CD14-positive monocyte (primary cell): Measurements from ENCODE around the gene BCL3. TPM values are rescaled to one million over a fixed set of nuclear protein-coding genes. Genes with fewer than 3 reads are reported as not detected.

ENCODE experiments used
- DNase-seq, 3 donors: peaks; one replicate each; pipeline ENCODE4 v3.0.0-alpha.2; 2011 to 2022
- H2AFZ ChIP-seq: 2 replicates; pipeline ENCODE4 v1.6.0; 2012; ENCODE audit warnings: mild to moderate bottlenecking, low read depth, low read length, inconsistent platforms; ENCODE audit not compliant: insufficient read depth, poor library complexity, severe bottlenecking
- H3K27ac ChIP-seq, 2 donors: 1 replicate in 1 of 2; 2 replicates in 1 of 2; pipeline ENCODE4 v1.5.1; 2012 to 2013; ENCODE audit warnings: low read length in 2 of 2, control low read depth in 1 of 2, inconsistent platforms in 1 of 2, low read depth in 1 of 2, mild to moderate bottlenecking in 1 of 2
- H3K27me3 ChIP-seq, 2 donors: one replicate each; pipeline versions ENCODE4 v1.6.0 to v1.6.1; 2011 to 2013; ENCODE audit warnings: low read length in 2 of 2; ENCODE audit not compliant: control insufficient read depth in 2 of 2, insufficient read depth in 2 of 2
- H3K36me3 ChIP-seq, 2 donors: replicated peaks in 1 of 2; 1 replicate in 1 of 2; 2 replicates in 1 of 2; pipeline versions ENCODE4 v1.5.1 to v1.6.1; 2012 to 2013; ENCODE audit warnings: low read length in 2 of 2, control low read depth in 1 of 2, inconsistent platforms in 1 of 2, mild to moderate bottlenecking in 1 of 2; ENCODE audit not compliant: insufficient read depth in 2 of 2, control insufficient read depth in 1 of 2
- H3K4me1 ChIP-seq, 2 donors: 1 replicate in 1 of 2; 2 replicates in 1 of 2; pipeline versions ENCODE4 v1.5.1 to v1.6.1; 2012 to 2013; ENCODE audit warnings: low read length in 2 of 2, control low read depth in 1 of 2, inconsistent platforms in 1 of 2, mild to moderate bottlenecking in 1 of 2, moderate library complexity in 1 of 2; ENCODE audit not compliant: insufficient read depth in 2 of 2, control insufficient read depth in 1 of 2
- H3K4me2 ChIP-seq: replicated peaks from 2 replicates; pipeline ENCODE3; 2012; ENCODE audit warnings: low read length, moderate library complexity, mild to moderate bottlenecking; ENCODE audit not compliant: poor library complexity, severe bottlenecking; ENCODE audit errors: extremely low read depth
- H3K4me3 ChIP-seq, 3 experiments: fragments of 200-600 bp in 1 of 3; sonication (generic) in 1 of 3; replicated peaks in 1 of 3; 1 replicate in 2 of 3; 2 replicates in 1 of 3; pipeline ENCODE4 v1.5.1; 2011 to 2013; ENCODE audit warnings: low read length in 3 of 3, mild to moderate bottlenecking in 3 of 3, control low read depth in 2 of 3, low read depth in 2 of 3, inconsistent platforms in 1 of 3, moderate library complexity in 1 of 3
- H3K79me2 ChIP-seq: 2 replicates; pipeline ENCODE4 v1.6.0; 2012; ENCODE audit warnings: mild to moderate bottlenecking, control low read depth, inconsistent platforms, low read length, moderate library complexity; ENCODE audit not compliant: insufficient read depth
- H3K9ac ChIP-seq: 2 replicates; pipeline ENCODE4 v1.6.0; 2017; ENCODE audit warnings: low read length, mild to moderate bottlenecking; ENCODE audit not compliant: insufficient read depth, poor library complexity, severe bottlenecking
- H3K9me3 ChIP-seq, 2 donors: replicated peaks in 1 of 2; 1 replicate in 1 of 2; 2 replicates in 1 of 2; pipeline versions ENCODE4 v1.5.1 to v1.6.1; 2012 to 2013; ENCODE audit warnings: low read length in 2 of 2, control low read depth in 1 of 2; ENCODE audit not compliant: control insufficient read depth in 1 of 2, insufficient read depth in 1 of 2
- H4K20me1 ChIP-seq: 2 replicates; pipeline ENCODE4 v1.6.0; 2012; ENCODE audit warnings: mild to moderate bottlenecking, low read length, control low read depth, moderate library complexity; ENCODE audit not compliant: insufficient read depth
- H3K27ac Mint-ChIP-seq, 7 donors: one replicate each; pipeline ENCODE4 v1.8.0; 2020; ENCODE audit warnings: mild to moderate bottlenecking in 7 of 7, mixed read lengths in 7 of 7, moderate library complexity in 6 of 7, inconsistent platforms in 2 of 7
- H3K27me3 Mint-ChIP-seq, 3 donors: one replicate each; pipeline ENCODE4 v1.8.0; 2021 to 2022; ENCODE audit warnings: low read depth in 3 of 3, mild to moderate bottlenecking in 3 of 3, mixed read lengths in 3 of 3, moderate library complexity in 3 of 3, inconsistent platforms in 1 of 3
- H3K36me3 Mint-ChIP-seq, 2 donors: one replicate each; pipeline ENCODE4 v1.8.0; 2020; ENCODE audit warnings: mixed read lengths in 2 of 2, inconsistent platforms in 1 of 2, mild to moderate bottlenecking in 1 of 2
- H3K4me1 Mint-ChIP-seq: one replicate; pipeline ENCODE4 v1.8.0; 2020; ENCODE audit warnings: mild to moderate bottlenecking, mixed read lengths
- H3K4me3 Mint-ChIP-seq, 2 donors: one replicate each; pipeline ENCODE4 v1.8.0; 2020; ENCODE audit warnings: mild to moderate bottlenecking in 2 of 2, mixed read lengths in 2 of 2, moderate library complexity in 1 of 2
- H3K9me3 Mint-ChIP-seq, 7 donors: one replicate each; pipeline ENCODE4 v1.8.0; 2020 to 2022; ENCODE audit warnings: mixed read lengths in 7 of 7, mild to moderate bottlenecking in 6 of 7, moderate library complexity in 6 of 7, inconsistent platforms in 2 of 7
- WGBS: methylation state at CpG from one replicate; pipeline ENCODE4 v1.1.5; 2013; ENCODE audit warnings: missing lambda C conversion rate; ENCODE audit not compliant: insufficient coverage; 5-methylcytosine and 5-hydroxymethylcytosine counted together
- intact Hi-C, 2 donors: fragments of 100-400 bp; cut with micrococcal nuclease; formaldehyde crosslinking; loops; one replicate each; pipeline versions ENCODE4 v1.15.0 to v1.15.1; 2023
- polyA plus RNA-seq, 3 donors: library from polyadenylated mRNA; depleted of rRNA in 1 of 3; unstranded in 2 of 3; stranded (reverse) in 1 of 3; fragments of 300-500 nt in 2 of 3; fragments of >200 nt in 1 of 3; fragmentation: Illumina TruSeq in 2 of 3; gene quantifications; 1 replicate in 2 of 3; 2 replicates in 1 of 3; pipeline ENCODE4 v1.2.3, GENCODE V29; 2012 to 2021
- TF ChIP-seq, protein P1 (sequence below): fragments of 200-600 bp; IDR thresholded peaks from one replicate; pipeline ENCODE4 v1.8.0; 2022; ENCODE audit warnings: antibody characterized with exemption, mild to moderate bottlenecking

BCL3 gene
- polyA plus RNA-seq, 3 donors, result 18.7 to 160 (median 23.1) TPM

DNA sequence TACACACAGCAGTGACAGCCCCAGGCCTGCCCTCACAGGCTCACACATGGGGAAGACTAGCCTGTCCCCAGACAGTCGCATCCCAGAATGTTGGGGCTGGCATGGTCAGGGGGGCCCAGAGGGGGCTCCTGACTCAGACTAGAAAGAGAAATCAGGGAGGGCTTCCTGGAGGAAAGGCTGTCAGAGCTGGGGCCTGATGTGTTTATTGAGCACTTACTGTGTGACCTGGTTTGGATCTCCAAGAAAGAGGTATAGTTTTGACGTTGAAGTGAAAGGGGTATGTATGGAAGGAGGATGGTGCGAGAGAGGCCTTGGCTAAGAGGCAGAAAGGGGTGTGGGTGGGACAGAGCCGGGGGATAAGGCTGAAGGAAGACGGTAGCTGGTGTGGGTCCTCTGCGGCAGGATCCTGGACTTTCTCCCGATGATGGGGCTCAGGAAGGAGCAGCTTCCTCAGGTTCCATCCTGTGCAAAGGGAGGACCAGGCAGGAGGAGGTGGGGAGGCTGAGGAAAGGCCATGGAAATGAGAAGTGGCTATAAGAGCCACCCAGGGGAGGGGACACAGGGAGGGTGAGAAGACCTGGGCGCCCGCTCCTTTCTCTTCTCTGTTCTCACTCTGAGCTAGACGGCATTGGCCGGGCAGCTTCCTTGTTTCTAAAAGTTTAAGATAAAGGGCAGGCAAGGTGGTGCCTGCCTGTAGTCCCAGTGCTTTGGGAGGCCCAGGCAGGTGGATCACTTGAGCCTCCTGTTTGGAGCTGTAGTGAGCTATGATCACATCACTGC lies 16.1 kb upstream of the BCL3 start:
- no peak overlapping the region for H3K4me2 ChIP-seq
- Mint-ChIP-seq H3K4me3 (no peak overlapping the region), H3K36me3 (peaks cover 0 to 2% of the 10 kb centered on the region in 2 donors), H3K27ac (peak overlapping the region in 6 of 7 donors; percentile 12 to 70 (median 63)), H3K9me3 (peaks cover 0 to 5% (median 0%) of the 10 kb centered on the region in 7 donors), H3K4me1 (peaks cover 53% of the 10 kb centered on the region), H3K27me3 (peaks cover 2 to 5% (median 2%) of the 10 kb centered on the region in 3 donors)
- H3K36me3 ChIP-seq, result no peaks in the 10 kb centered on the region
- H4K20me1 ChIP-seq, result no peaks in the 10 kb centered on the region
- H2AFZ ChIP-seq, result no peak overlapping the region
- H3K27ac ChIP-seq, result no peak overlapping the region
- no peaks in the 10 kb centered on the region for H3K9me3 ChIP-seq
- TF ChIP-seq, protein P1, sequence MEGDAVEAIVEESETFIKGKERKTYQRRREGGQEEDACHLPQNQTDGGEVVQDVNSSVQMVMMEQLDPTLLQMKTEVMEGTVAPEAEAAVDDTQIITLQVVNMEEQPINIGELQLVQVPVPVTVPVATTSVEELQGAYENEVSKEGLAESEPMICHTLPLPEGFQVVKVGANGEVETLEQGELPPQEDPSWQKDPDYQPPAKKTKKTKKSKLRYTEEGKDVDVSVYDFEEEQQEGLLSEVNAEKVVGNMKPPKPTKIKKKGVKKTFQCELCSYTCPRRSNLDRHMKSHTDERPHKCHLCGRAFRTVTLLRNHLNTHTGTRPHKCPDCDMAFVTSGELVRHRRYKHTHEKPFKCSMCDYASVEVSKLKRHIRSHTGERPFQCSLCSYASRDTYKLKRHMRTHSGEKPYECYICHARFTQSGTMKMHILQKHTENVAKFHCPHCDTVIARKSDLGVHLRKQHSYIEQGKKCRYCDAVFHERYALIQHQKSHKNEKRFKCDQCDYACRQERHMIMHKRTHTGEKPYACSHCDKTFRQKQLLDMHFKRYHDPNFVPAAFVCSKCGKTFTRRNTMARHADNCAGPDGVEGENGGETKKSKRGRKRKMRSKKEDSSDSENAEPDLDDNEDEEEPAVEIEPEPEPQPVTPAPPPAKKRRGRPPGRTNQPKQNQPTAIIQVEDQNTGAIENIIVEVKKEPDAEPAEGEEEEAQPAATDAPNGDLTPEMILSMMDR, result no peak
- intact Hi-C loops, result loop anchor here in 1 of 2 donors (5.0 kb wide), 1 partner anchor 40 kb away; no protein-coding TSS in a partner anchor
- H3K4me3 ChIP-seq, result no peak overlapping the region
- no peak overlapping the region for H3K9ac ChIP-seq
- WGBS, result 76% methylated on average over 7 of the region's 11 CpGs
- H3K27me3 ChIP-seq, result no peaks in the 10 kb centered on the region
- H3K4me1 ChIP-seq, result peaks cover 39 to 57% of the 10 kb centered on the region in 2 donors
- DNase-seq, result peak; percentile 50 to 60 (median 59)
- no peaks in the 10 kb centered on the region for H3K79me2 ChIP-seq

DNA sequence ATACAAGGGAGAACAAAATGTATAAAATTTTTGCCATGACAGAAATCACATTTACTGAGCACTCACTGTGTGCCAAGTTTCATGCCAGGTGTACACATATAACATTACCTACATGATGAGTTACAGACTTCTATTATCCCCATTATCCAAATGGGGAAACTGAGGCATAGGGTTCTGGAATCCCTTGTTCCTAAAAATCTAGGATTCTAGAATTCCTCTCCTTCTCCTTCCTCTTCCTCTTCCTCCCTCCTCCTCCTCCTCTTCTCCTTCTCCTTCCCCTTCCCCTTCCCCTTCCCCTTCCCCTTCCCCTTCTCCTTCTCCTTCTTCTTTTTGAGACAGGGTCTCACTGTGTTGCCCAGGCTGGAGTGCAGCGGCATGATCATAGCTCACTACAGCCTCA lies 14.2 kb upstream of the BCL3 start:
- no peaks in the 10 kb centered on the region for H3K27me3 ChIP-seq
- Mint-ChIP-seq H3K4me1 (peaks cover 64% of the 10 kb centered on the region), H3K36me3 (peaks cover 0 to 2% of the 10 kb centered on the region in 2 donors), H3K4me3 (no peak overlapping the region), H3K27ac (peak overlapping the region in 1 of 7 donors; percentile 8), H3K27me3 (peaks cover 2 to 5% (median 2%) of the 10 kb centered on the region in 3 donors), H3K9me3 (peaks cover 0 to 5% (median 0%) of the 10 kb centered on the region in 7 donors)
- intact Hi-C loops, result loop anchor here in 1 of 2 donors (5.0 kb wide), 1 partner anchor 42 kb away; no protein-coding TSS in a partner anchor
- no peaks in the 10 kb centered on the region for H3K36me3 ChIP-seq
- peak in 1 of 3 donors; percentile 20 for DNase-seq
- 0% methylated on average over 1 of the region's 1 CpG for WGBS
- H3K4me2 ChIP-seq, result no peak overlapping the region
- no peaks in the 10 kb centered on the region for H3K9me3 ChIP-seq
- H3K4me3 ChIP-seq, result no peak overlapping the region
- H2AFZ ChIP-seq, result no peak overlapping the region
- H3K9ac ChIP-seq, result no peak overlapping the region
- H4K20me1 ChIP-seq, result no peaks in the 10 kb centered on the region
- TF ChIP-seq, protein P1, result no peak
- H3K79me2 ChIP-seq, result no peaks in the 10 kb centered on the region
- no peak overlapping the region for H3K27ac ChIP-seq
- peaks cover 59 to 68% of the 10 kb centered on the region in 2 donors for H3K4me1 ChIP-seq
